ENCODE data around the gene CAPN12. TPM values are rescaled to one million over a fixed set of nuclear protein-coding genes. Genes with fewer than 3 reads are reported as not detected.

Gene CAPN12
- total and polyA plus RNA-seq, 2 experiments from 2014 or later = 19.1 to 20.5 TPM

GRCh38 chr19:38693380-38694223, 50.7 kb downstream of the CAPN12 start:
- Histone ChIP-seq H2AFZ (no peak overlapping the region), H3K27me3 (ENCODE audit: insufficient read depth) (no peaks in the 10 kb centered on the region), H3K4me2 (peak overlapping the region; percentile 72), H3K27ac (ENCODE audit: low read depth) (peak overlapping the region; percentile 91), H4K20me1 (replicated peaks; ENCODE audit: insufficient read depth) (peaks cover 33% of the 10 kb centered on the region), H3K79me2 (replicated peaks; ENCODE audit: insufficient read depth) (peaks cover 97% of the 10 kb centered on the region), H3K36me3 (ENCODE audit: insufficient read depth) (no peaks in the 10 kb centered on the region), H3K9me2 (ENCODE audit: insufficient read depth) (no peaks in the 10 kb centered on the region), H3F3A (replicated peaks; ENCODE audit: low read depth) (peaks cover 9% of the 10 kb centered on the region; the same call in 1 of the 2 replicates), H3K4me3 (0 out of 2 replicates have a peak overlapping the region, but pooled peaks have one; percentile 18), H3K4me1 (ENCODE audit: insufficient read depth) (peaks cover 71% of the 10 kb centered on the region)
- Mint-ChIP-seq H3K27ac (peak overlapping the region; percentile 96), H3K4me3 (no peak overlapping the region; the same call in 2 of the 3 replicates), H3K4me1 (peaks cover 85% of the 10 kb centered on the region), H3K36me3 (ENCODE audit: low read depth) (peaks cover 40% of the 10 kb centered on the region), H3K9me3 (no peaks in the 10 kb centered on the region), H3K27me3 (ENCODE audit: insufficient read depth, low read depth, poor library complexity) (peaks cover 27% of the 10 kb centered on the region)
- TF ChIP-seq ZNF114 (CRISPR knock-in tag; IDR thresholded peaks at IDR 0.05) (no peak), POLR2AphosphoS5 (IDR thresholded peaks at IDR 0.05; ENCODE audit: low read depth) (no peak), ZNF462 (CRISPR knock-in tag; IDR thresholded peaks at IDR 0.05) (no peak), CTCF (conservative IDR thresholded peaks at IDR 0.05; ENCODE audit: low read depth in 2 of 2) (no peak), ZNF331 (CRISPR knock-in tag; IDR thresholded peaks at IDR 0.05; ENCODE audit: low read depth) (no peak), ETS1 (IDR thresholded peaks at IDR 0.05) (no peak), CREB1 (CRISPR knock-in tag; IDR thresholded peaks at IDR 0.05; ENCODE audit: low read depth) (no peak), STAT1 (IDR thresholded peaks at IDR 0.05; ENCODE audit: unreplicated experiment) (no peak), EZH2phosphoT487 (IDR thresholded peaks at IDR 0.05; ENCODE audit: unreplicated experiment) (no peak), JUNB (IDR thresholded peaks at IDR 0.05; ENCODE audit: unreplicated experiment) (no peak), EZH2 (IDR thresholded peaks at IDR 0.05; ENCODE audit: low read depth, unreplicated experiment) (no peak), REST (IDR thresholded peaks at IDR 0.05; ENCODE audit: unreplicated experiment) (no peak), NANOG (IDR thresholded peaks at IDR 0.05; ENCODE audit: borderline replicate concordance) (no peak)
- DNase-seq (ENCODE audit: low spot score) (peak; percentile 85), ATAC-seq (peak; percentile 51)
